IPS DF 4.7 (cell line): ENCODE data around the gene AFF3.

Experiments
- DNase-seq: peaks from one replicate; pipeline ENCODE4 v3.0.0-alpha.2; 2013; ENCODE audit warnings: low spot score; ENCODE audit errors: extremely low read depth

Gene AFF3

GRCh38 chr2:100151310-100151709, 8.9 kb upstream of the AFF3 start:
- no peak for DNase-seq

DNA sequence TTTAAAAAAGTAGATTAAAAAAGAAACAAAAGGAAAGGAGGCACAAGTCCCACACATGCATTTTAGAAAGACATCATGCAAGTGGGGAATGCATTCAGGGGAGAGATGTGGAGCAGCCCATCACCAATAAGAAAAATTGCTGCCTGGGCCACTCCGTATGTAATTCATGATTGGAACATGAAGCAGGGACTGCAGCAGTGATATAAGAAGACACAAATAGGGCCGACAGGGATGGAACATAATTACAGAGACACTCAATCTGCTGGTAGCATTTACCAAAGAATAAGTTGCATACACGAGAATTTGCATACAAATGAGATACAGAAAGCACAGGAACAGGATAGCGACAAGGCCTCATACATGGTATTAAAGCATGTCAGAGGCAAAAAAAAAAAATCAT, 6.5 kb upstream of the AFF3 start:
- no peak for DNase-seq

DNA sequence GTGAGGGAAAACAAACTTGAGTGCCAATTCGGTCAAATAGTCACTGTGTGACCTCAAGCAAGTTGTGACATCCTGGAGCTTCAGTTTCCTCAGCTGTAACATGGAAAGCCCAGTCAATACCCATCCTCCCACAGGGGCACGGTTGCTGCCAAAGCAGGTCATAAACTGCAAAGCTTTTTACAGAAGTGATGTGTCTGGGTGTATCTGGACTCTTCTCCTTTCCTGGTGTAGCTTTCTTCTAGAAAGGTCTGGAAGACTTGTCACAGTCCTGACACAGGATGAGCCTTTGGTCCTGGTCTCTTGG, 4.2 kb upstream of the AFF3 start:
- no peak for DNase-seq

DNA sequence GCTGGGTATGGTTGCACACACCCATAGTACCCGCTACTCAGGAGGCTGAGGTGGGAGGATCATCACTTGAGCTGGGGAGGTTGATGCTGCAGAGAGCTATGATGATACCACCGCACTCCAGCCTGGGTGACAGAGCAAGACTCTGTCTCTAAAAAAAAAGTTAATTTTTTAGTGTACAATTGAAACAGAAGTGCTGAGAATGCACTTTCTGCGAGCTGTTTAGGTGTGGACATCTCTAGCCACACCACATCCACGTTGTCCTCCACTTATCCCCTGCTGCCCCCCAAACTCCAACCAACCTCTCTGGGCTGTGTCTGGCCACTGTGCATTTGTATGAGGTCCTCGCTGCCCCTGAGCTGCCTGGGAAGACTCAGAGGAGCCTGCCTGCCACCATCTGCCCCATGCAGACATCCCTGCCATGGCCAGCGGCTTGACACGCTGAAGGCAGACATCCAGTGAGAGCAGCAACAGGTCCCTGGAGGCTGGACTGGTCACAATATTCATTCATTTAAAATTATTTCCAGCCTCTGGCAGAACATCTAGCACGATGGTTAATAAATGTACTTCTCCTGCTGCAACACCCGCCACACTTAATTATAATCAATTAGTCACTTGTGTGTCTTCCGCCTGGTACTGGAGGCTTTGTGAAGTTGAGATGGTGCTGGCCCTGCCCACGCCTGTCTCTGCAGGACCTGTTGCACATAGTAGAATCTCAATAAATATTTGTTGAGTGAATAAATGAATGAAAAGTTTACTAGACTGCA, 3.7 kb upstream of the AFF3 start:
- DNase-seq = no peak

GRCh38 chr2:100143286-100143685, 896 bp upstream of the AFF3 start:
- no peak for DNase-seq

DNA sequence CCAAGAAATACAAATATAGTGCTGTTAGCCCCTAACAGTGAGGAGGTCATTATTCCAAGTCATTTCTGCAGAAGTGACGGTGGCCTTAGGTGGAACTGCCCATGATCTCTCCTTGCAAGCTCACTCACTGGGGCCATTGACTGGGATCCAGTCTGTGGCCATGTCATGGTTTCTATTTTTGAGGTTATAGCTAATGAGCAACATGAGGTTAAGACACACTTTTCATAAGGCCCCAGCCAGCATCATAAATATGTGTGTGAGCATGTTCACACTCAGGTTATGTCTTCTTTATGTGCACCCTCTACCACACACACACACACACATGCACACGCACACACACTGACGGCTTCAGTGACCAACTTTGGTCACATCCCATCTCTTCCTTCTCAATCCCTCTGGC, 484 bp downstream of the AFF3 start:
- no peak for DNase-seq

- DNase-seq = no peak
These were observed 1.8 kb downstream of the AFF3 start for GRCh38 chr2:100140582-100140981.

DNA sequence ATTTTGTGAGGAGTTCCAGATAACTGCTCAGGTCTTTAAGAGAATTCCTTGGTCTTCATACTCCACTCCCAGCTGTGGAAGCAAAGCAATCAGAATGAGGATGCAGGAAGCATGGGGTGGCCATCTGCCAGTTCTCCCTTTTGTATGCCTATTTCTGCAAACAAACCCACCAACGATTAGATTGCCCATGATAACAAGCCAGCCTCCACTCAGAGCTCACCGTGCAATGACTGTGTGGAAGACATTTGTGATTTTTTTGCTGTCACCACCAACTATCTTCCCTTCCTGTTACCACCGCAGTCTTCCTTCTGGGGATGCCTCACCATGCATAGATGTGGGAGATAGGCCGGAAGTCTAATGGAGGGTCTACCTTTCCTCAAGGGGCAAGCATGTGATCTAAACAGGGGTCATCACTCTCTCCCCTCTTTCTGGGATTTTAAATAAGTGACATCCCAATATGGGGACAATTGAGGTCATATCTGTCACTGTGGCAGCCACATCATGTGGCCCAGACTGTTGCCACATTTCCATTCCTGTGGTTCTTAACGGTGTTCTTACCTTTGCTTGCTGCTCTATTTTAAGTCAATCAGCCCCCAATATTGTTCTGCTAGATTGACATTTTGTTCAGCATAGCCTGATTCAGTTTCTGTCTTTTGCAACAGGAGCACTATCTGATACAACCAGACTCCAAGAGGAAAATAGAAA, 4.4 kb downstream of the AFF3 start:
- no peak for DNase-seq

- DNase-seq = no peak
These were observed 5.1 kb downstream of the AFF3 start for GRCh38 chr2:100137318-100137717.

DNA sequence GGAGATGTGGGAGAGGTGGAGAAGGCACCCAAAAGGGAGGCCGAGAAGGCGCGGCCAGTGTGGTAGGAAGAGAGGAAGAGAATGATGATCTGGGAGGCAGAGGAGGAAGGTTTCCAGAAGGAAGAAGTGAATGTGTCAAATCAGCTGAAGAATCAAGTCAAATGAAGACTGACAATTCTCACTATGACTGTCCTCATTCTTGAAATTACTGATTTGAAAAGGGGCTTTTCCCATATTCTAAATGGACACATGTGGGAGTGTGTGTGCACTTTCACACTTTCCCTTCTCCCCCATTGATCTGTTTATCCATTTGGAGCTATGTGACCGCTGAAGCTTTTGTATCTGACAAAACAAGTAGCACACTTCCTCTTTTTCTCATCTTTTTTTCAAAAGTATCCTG, 6.1 kb downstream of the AFF3 start:
- DNase-seq = no peak

DNA sequence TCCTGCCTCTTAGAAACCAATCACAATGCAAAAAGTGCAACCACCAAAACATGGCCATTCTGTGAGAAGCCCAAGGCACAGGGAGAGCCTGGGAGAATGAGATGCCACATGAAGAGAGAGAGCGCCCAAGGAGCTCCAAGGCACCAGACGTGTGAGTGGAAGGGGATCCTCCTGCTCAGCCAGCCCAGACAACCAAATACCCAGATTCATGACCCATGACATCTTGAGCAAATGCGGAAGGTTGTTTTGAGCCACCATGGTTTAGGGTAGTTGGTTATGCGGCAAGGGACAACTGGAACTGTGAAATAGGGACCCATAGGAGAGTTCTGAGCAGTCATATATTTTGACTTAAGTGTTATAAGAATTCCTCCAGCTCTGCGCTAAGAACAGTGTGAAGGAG, 7.0 kb downstream of the AFF3 start:
- no peak for DNase-seq

DNA sequence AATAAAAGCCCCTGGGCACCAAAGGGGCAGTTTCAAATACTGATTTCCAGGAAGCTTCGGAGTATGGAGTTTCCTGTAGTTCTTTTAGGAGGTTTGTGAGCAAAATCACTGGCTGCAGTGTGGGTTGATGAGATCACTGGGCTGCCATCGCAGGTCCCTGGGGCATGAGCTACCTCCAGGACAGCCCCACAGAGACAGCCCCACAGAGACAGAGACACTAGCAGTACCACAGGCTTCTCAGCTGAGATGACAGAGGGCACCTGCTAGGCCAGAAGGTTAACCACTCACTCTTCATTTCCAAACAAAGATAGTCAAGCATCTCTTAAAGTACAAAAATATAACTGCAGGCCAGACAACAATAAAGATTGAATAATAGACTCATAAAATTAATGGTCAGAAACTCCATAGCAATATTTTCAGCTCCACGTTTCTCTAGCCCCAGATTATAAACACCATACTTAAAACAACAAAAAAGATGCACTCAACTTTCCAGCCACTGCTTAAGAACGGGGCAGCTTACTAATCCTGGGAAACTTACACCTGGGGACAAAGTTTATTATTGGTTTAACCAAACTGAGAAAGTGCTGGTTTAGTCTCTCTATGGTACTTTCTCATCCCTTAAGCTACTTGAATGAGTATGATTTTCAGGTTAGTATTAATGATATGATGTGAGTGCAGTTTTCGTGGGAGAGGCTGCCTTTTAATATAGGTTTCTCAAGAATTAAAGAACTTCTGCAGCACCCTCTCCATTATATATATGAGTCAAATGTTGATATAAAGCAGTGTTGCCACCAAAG, 11.6 kb downstream of the AFF3 start:
- DNase-seq = no peak

GRCh38 chr2:100126897-100127401, 15.4 kb downstream of the AFF3 start:
- no peak for DNase-seq

- DNase-seq = no peak
These were observed 16.2 kb downstream of the AFF3 start for GRCh38 chr2:100126201-100126600.

- DNase-seq = no peak
These were observed 16.8 kb downstream of the AFF3 start for GRCh38 chr2:100125626-100126025.

GRCh38 chr2:100124761-100125160, 17.6 kb downstream of the AFF3 start:
- no peak for DNase-seq

DNA sequence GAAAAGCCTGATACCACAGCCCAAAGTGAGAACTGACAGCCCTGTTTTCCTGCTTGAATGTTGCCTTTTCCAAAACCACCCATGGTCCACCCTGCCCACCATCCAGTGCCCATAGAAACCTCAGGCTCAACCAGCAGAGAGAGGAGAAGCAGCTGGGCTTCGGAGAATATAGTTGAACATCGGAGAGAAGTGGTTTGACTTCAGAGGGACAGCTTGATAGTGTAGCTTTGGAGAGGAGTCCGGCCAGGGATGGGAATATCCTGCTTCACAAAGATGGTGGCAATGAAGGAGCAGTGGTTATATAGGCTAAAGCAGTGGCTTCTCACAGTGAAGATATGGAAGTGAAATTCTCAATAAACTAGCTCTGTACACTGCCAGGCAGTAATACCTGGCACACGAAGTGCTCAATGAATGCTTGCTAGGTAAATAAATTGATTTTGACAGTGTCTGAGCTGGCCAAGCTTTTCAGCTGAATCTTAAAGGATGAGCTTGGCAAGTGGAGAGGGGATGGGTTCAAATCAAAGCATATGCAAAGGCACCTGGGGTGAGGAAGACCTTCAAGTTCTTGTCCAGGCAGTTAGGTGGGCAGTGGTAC, 21.2 kb downstream of the AFF3 start:
- DNase-seq = no peak

DNA sequence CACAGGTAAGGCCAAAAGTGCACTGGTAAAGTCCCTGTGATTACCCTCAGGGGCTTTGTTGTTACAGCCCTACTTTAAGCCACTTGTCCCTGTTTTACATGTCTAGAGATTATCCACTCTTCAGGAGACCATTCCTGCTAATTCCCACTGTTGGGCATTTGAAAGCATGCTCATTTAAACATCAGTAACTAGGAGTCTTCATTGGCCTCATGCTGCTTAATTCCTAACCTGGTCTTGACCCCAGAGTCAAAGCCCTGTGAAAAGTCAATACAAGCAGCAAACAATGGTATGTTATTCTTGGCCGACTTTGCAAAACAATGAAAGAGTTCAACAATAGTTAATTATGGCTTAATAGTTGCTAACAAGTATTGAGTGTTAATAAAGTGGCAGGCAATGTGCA, 23.2 kb downstream of the AFF3 start:
- no peak for DNase-seq

DNA sequence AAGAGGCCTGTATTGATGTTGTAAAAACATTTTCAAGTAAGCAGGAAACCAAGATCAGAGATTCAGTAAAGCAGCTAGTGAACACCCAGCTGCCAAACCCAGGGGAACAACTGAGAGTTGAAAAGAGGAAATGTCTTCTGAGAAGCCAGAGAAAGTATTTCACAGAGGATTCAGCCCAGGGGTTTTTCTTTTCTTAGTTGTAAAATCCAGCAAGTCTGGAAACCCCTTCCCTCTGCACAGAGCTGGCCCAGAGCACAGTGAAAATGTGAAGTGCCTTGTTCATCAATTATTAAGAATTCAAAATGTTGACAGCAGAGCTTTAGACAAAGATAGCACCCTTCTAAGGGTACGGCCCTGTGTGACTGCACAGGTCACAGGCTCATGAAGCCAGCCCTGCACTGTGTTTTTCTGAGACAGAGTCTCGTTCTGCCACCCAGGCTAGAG, 28.4 kb downstream of the AFF3 start:
- no peak for DNase-seq

GRCh38 chr2:100110614-100111000, 31.8 kb downstream of the AFF3 start:
- no peak for DNase-seq

DNA sequence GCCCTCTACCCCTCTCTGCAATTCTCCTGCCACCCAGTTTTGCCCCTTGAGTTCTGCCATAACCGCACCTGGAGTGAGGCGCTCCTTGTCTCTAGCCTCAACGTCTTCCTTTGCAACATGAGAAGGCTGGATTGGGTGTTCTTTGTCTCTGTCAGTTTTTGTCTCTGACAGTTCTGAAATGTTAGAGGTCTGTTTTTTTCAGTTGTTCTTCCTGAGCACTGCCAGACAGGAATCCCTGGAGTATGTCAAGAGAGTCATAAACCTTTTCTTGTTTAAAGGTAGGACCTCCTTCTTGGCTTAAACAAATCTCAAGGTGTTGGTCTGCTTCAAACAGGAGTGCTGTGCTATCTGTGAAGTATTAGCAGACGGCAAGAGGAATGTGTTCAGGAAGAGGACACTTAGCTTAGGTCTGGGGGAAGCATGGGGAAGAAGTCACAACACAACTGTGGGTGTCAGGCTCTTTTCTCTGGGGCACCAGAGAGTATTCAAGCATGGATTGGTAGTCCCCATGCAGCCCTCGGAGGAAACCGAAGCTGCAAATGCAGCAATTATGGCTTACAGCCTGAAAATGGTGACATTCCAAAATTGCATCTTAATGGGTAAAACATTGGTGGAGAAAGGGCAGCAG, 32.3 kb downstream of the AFF3 start:
- DNase-seq = no peak
